Left renal pelvis (tissue), 4 donors: ENCODE measurements around the gene A4GALT. TPM values are rescaled to one million over a fixed set of nuclear protein-coding genes. Genes with fewer than 3 reads are reported as not detected.
A peak's percentile ranks its signal among the peaks of the same experiment; 100 is the strongest.
"Not testable (repeated sequence)": the region's sequence is repeated elsewhere in the genome, so short reads cannot be mapped to it uniquely, and the experiment has no call there.

Experiments
- DNase-seq, 4 donors: peaks; one replicate each; pipeline ENCODE4 v3.0.0-alpha.2; 2013; ENCODE audit warnings: low read depth in 4 of 4, low spot score in 3 of 4
- polyA plus RNA-seq, 4 donors: library from polyadenylated mRNA; unstranded; fragments of 120-200 nt; gene quantifications; one replicate each; pipeline ENCODE4 v1.2.1, GENCODE V29; 2013; ENCODE audit not compliant: insufficient read length in 4 of 4

Gene A4GALT
- polyA plus RNA-seq, 4 donors = 1.8 to 23.3 (median 15.1) TPM

DNA sequence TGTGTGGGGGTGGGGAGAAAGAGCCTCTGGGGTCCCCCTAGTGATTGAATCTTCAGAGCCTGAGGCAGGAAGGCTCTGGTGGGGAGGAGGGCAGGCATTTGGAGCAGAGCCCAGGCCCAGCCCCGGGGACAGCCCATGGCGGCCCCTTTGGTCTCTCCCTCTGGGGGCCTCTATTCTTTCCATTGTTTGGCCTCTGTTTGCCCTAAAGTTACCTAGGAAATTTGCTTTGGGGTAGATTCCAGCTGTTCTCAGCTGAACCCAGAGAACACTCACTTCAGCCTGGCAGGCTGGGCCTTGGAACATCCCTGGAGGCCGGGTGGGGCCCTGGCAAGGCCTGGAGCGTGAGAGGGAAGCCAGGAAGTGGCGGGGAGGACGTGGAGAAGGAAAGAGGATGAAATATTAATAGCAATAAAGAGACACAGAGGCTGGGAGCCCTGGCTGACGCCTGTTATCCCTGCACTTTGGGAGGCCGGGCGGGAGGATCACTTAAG is 22.9 kb upstream of the A4GALT start:
- DNase-seq = no peak

GRCh38 chr22:42742940-42743339 is 22.3 kb upstream of the A4GALT start:
- no peak for DNase-seq

GRCh38 chr22:42740320-42740719 is 19.6 kb upstream of the A4GALT start:
- not testable (repeated sequence) for DNase-seq

- DNase-seq = no peak
Measured at GRCh38 chr22:42734406-42734805, 13.7 kb upstream of the A4GALT start.

- not testable (repeated sequence) for DNase-seq
Measured at GRCh38 chr22:42733394-42733793, 12.7 kb upstream of the A4GALT start.

- DNase-seq = no peak
Measured at GRCh38 chr22:42732081-42732480, 11.4 kb upstream of the A4GALT start.

DNA sequence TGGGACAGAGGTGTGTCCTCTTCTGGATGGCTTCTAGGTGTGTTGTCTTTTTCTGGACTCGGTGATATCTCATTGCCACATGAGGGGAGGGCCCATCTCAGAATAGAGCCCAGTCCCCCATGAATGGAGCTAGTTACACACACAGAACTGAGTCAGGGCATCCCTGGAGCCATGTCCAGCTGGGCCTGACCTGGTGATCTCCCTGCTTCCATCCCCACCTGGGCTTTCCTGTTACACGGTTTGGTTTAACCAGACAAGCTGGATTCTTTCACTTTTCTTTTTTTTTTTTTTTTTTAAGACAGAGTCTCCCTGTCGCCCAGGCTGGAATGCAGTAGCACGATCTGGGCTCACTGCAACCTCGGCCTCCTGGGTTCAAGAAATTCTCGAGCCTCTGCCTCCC is 6.1 kb upstream of the A4GALT start:
- DNase-seq = no peak

GRCh38 chr22:42725606-42726355 is 5.1 kb upstream of the A4GALT start:
- DNase-seq = no peak

DNA sequence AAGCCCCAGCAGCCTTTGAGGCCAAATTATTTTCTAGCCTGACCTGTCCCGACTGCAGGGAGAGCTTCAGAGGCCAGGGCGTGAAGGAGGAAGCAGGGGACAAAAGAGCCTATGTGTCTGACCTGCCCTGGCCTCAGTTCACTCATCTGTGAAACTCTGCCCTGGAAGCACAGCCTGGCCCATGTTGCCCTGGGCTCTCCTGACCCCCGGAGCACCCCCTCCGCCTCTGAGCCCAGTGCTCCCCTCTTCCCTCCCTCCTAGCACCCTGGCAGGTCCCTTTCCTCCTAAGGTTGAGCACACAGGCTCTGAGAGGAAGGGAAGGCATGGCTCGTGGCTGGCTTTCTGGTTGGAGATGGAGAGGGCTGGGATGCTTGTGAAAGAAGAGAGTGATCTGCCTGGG is 3.4 kb upstream of the A4GALT start:
- no peak for DNase-seq

- DNase-seq = no peak
Measured at GRCh38 chr22:42721045-42721434, 370 bp upstream of the A4GALT start.

DNA sequence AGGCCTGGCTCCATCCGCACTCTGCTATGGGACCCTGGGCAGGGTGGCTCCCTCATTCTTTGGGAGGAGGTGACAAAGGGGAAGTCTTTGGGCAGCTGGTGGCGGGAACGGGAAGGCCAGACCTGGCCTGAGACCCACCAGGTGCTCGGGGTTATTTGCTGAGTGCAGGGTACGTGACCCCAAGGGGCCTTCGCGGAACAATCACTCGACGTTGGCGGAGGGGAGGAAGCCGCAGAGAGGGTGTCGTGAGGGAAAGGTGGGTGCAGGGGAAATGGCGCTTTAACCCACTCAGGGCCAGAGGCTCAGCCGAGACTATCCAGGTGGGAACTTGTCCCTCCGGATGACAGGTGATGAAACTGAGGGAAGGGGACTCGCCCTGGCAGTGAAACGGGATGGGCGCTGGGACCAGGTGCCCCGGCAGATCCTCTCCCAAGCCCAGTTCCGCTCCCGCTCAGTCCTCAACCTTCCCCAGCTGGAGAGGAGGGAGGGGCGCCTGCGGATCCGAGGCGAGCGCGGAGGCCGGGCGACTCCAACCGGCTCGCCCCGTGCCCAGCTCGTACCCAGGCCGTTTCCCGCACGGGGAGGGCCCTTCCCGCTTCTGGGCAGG is 911 bp downstream of the A4GALT start:
- no peak for DNase-seq

DNA sequence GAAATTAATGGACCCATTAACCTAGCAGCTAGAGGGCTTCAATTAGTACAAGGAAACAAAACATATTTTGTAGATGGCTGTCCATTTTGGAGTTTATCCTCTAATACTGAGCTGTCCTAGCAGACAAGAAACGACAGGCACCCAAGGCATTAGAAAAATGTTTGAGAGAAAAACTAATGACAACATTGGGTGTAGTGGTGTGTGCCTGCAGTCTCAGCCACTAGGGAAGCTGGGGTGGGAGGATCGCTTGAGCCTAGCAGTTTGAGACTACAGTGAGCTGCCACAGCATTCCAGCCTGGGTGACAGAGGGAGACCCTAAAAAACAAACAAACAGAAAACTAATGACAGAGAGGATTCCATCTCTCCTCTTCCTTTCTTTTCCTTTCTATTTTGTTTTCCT is 1.5 kb downstream of the A4GALT start:
- no peak for DNase-seq

DNA sequence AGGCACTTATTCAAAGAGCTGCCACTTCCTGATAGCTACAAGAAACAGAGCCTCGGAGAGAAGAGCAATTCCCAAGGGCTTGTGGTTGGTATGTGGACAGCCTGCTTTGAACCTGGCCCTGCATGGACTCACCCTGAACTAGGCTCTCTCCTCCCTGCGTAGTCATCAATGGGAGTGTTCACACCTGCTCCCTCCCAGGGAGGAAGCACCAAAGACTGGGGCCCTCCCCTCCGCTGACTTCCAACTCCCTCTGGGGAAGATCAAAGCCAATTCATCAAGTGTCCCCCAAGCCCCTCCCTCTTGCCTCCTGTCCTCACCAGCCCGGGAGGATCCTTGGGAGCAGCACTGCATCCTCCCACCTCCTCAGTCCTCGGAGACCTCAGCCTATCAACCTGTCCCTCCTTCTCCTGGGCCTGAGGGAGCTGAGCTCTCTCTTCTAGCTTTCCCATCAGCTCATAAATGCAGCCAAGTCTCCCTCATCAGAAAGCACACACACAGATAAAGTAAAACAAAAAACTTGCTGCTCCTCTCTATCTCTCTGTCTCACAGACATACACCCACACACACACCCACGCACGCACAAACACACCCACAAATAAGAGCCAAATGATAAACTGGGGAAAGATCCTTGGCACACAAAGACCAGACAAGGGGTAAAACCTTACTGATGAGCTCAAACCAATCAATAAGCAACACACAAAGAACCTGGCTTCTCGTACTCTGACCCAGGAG is 3.3 kb downstream of the A4GALT start:
- DNase-seq = peak in 2 of 4 donors; percentile 33 to 55

GRCh38 chr22:42716649-42717127 is 4.0 kb downstream of the A4GALT start:
- no peak for DNase-seq

DNA sequence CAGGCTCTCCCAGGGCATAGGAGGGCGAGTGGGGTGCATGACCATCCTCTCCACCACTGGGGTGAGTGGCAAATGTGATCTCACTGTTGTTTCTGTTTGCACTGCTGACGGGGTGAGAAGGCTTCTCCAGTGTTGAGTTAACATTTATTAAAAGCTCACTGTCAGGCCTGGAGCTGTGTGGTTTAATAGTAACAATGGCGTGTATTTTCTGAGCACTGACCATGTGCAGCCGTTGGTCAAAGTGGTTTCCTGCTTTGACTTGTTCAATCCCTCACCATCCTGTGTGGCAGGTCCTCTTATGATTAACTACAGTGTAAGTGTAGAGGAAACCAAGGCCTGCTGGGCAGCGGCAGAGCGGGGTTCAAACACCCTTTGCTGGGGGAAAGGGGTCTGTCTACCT is 4.4 kb downstream of the A4GALT start:
- DNase-seq = no peak

- DNase-seq = no peak
Measured at GRCh38 chr22:42714768-42715390, 5.8 kb downstream of the A4GALT start.

GRCh38 chr22:42714308-42714707 is 6.4 kb downstream of the A4GALT start:
- no peak for DNase-seq

DNA sequence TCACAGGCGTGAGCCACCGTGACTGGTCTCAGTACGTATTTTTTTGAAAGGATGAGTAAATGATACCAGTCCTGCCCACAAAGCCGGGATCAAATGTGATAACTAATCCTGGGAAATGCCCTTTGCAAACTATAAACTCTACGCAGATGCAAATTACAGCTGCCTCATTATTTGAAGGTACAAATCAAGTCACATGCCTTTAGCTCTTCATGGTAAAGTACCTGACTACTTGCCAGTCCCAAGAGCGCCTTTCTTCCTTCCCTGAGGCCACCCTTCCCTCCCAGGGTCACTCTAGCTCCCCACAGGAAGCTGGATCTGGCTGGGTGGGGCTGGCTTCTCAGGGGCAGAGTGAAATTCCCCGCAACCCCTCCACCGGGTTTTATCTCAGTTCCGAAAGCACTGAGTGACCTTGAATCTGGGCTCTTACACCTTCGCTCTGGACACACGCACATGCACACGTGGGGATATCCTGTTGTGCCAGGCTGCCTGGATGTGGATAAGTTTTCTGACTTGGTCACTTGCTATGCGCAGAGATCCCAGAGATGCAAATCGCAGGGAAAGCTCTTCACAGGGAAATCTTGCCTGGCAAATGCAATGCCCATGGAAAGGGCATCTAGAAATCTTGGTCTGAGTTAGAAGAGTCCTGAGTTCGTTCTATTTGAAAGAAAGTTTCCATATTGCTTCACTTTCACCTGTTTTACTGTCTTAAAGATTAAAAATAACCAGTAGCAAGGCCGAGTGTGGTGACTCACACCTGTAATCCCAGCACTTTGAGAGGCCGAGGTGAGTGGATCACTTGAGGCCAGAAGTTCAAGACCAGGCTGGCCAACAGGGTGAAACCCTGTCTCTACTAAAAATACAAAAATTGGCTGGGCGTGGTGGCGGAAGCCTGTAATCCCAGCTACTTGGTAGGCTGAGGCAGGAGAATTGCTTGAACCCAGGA is 8.5 kb downstream of the A4GALT start:
- DNase-seq = no peak

DNA sequence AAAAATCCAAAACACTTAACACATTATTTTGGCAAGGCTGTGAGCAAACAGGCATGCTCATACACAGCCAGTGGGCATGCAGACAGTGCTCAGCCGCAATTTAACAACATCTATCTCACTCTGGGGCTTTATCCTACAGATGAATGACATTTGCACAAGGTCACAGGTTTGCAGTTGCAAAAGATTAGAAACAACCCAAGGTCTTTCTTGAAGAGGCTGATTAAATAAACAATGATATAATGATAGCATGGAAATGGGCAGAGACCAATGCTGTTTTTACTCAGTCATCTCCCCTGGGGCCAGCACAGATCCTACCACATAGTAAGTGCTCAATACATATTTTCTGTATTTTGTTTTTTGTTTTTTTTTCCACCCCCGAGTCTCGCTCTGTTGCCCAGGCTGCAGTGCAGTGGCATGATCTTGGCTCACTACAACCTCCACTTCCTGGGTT is 9.4 kb downstream of the A4GALT start:
- no peak for DNase-seq

DNA sequence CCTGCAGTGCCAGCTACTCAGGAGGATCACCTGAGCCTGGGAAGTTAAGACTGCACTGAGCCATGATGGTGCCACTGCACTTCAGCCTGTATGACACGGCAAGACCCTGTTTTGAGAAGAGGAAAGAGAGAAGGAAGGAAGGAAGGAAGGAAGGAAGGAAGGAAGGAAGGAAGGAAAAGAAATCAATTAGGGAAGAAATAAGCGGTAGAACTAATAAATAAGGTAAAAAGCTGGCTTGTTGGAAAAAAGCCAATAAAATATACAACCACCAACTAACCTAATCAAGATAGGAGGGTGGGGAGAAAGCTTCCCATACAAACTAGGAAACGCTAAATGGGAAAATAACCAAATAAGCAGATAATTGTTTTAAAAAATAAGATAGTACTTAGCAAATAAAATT is 12.3 kb downstream of the A4GALT start:
- no peak for DNase-seq
